Measurements from ENCODE around the gene SYNDIG1. TPM values are rescaled to one million over a fixed set of nuclear protein-coding genes. Genes with fewer than 3 reads are reported as not detected.

Gene SYNDIG1
- total and polyA plus RNA-seq, 9 of the 15 experiments (the other 6 are each of a cell fraction or from before 2014, with no cell fraction given): not detected

DNA sequence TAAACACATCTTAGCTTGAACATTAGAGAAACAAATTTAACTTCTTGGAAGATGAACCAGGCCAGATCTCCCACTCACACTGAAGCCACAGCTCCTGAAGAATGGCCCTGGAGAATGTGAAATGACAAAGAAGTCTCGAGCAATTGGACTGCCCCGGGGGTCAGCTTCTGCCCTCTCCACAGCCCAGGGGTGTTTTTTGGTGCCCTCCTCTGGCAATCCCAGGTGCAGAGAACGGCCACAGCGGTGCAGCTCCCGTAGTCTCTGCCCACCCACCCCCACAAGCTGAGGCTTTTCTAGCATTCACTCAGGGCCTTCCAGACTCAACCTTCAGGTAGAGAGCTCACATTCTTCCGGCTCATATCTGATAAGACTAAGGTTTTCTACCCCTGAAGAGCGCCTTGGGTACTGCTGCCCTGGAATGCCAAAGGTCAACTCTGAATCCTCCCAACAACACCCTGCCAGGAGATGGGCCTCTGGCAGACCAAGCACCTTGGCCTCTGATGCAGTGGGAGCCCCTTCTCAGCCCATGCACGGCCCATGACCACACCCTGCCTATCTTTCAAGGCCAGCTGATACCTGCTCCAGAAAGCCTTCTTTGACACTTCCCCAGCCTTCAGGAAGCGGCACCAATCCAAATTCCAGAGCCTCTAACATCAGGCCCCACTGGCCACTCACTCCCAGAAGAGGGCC lies 208.3 kb downstream of the SYNDIG1 start:
- Histone ChIP-seq H3K27me3 (ENCODE audit: control insufficient read depth in 2 of 2, insufficient read depth in 2 of 2, low read length in 2 of 2) (peaks cover 0 to 7% of the 10 kb centered on the region in 2 experiments; a peak in 2 of 5 replicates), H3K27ac (ENCODE audit: extremely low read depth, low read depth, low read length) (no peak overlapping the region), H3K4me2 (ENCODE audit: insufficient read depth, low read length) (no peak overlapping the region), H3K9ac (ENCODE audit: insufficient read depth in 1 of 2, low read depth in 2 of 2, low read length in 2 of 2) (no peak overlapping the region), H4K20me1 (replicated peaks; ENCODE audit: control insufficient read depth, insufficient read depth, low read length) (no peaks in the 10 kb centered on the region), H3K36me3 (ENCODE audit: control insufficient read depth, insufficient read depth, low read length) (no peaks in the 10 kb centered on the region), H3K9me1 (ENCODE audit: control insufficient read depth, insufficient read depth, low read length) (no peaks in the 10 kb centered on the region), H3K79me2 (ENCODE audit: control insufficient read depth, insufficient read depth, low read length) (no peaks in the 10 kb centered on the region), H2AFZ (ENCODE audit: low read depth, low read length) (no peak overlapping the region), H3K4me1 (replicated peaks in 1 of 2; ENCODE audit: control insufficient read depth in 2 of 2, insufficient read depth in 2 of 2, low read length in 2 of 2) (no peaks in the 10 kb centered on the region; a peak in 1 of 5 replicates), H3K4me3 (no peak overlapping the region), H3K9me3 (replicated peaks; ENCODE audit: control insufficient read depth, insufficient read depth, low read depth, low read length) (no peaks in the 10 kb centered on the region)
- WGBS (ENCODE audit: insufficient coverage, low coverage, missing lambda C conversion rate): 0% methylated on average over 4 of the region's 9 CpGs
- ChIA-PET POLR2A (interaction anchor here (0.6 kb wide), 1 partner anchor 67 kb away, joined by 5 read pairs; no protein-coding TSS in a partner anchor), CTCF (ENCODE audit: low intra/inter-chr PET ratio) (no interaction called here)
- in situ Hi-C loops (cut with MboI): no loop called here
- BruUV-seq (replicated peaks): no TSS peak
- TF ChIP-seq CBX8 (IDR thresholded peaks at IDR 0.05; ENCODE audit: borderline replicate concordance, extremely low read depth, low read depth, low read length, poor library complexity, severe bottlenecking) (no peak), RBM22 (IDR thresholded peaks at IDR 0.05; ENCODE audit: low read depth, low read length, poor library complexity, severe bottlenecking) (no peak), FOS (IDR thresholded peaks at IDR 0.05; ENCODE audit: extremely low read depth, insufficient read length) (no peak), ZNF24 (IDR thresholded peaks at IDR 0.05) (no peak)
- TF ChIP-seq, protein P1, sequence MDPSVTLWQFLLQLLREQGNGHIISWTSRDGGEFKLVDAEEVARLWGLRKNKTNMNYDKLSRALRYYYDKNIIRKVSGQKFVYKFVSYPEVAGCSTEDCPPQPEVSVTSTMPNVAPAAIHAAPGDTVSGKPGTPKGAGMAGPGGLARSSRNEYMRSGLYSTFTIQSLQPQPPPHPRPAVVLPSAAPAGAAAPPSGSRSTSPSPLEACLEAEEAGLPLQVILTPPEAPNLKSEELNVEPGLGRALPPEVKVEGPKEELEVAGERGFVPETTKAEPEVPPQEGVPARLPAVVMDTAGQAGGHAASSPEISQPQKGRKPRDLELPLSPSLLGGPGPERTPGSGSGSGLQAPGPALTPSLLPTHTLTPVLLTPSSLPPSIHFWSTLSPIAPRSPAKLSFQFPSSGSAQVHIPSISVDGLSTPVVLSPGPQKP (CRISPR knock-in tag; IDR thresholded peaks at IDR 0.05): no peak
- no peak for FAIRE-seq
- intact Hi-C loops (cut with micrococcal nuclease): no loop called here
- no peak for DNase-seq (ENCODE audit: extremely low read depth in 1 of 4, low spot score in 3 of 4)
- no peak for ATAC-seq
